GDM1 (cell line): Measurements from ENCODE around the gene ENC1.

Source experiments
- DNase-seq: peaks from one replicate; lab custom pipeline; 2025; lab: John Stamatoyannopoulos, UW

The ENC1 gene

DNA sequence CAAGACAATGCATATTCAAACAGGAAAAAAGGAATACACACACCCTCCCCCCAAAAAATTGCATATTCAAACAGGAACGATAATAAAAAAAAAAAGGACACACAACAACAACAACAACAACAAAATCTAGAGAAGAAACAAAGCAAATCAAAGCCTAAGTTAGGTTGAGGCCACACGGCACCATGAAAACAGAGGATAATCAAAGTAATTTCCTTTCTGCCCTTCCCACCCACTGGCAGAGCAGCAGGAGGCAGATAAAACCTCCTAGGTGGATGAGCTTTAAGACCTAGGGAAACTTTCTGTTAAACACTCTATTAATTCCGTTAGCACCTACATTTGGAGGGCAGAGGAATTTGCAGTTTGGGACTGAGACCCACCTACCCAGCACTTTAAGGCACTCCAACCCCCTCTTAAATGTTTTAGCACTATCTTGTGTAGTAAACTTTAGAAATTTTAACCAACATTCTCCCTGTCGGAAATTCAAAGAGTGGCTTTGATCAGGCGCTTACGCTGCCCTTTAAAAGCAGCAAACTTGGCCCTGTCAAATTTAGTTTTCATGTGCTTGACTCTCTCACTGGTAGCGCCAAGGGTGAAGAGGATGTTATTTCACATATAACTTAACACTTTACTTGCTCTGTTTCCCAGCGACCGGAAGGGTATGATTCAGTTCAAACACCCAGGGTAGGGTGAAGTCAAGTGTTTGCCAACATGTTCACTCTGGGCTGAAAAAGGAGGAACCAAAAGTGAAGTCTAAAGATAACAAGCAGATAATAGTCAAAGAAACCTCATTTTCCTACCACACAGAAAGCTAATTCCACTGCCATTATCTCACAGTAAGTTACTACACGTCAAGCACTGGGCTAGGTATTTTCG is 9.2 kb downstream of the ENC1 start:
- DNase-seq = peak; percentile 42

DNA sequence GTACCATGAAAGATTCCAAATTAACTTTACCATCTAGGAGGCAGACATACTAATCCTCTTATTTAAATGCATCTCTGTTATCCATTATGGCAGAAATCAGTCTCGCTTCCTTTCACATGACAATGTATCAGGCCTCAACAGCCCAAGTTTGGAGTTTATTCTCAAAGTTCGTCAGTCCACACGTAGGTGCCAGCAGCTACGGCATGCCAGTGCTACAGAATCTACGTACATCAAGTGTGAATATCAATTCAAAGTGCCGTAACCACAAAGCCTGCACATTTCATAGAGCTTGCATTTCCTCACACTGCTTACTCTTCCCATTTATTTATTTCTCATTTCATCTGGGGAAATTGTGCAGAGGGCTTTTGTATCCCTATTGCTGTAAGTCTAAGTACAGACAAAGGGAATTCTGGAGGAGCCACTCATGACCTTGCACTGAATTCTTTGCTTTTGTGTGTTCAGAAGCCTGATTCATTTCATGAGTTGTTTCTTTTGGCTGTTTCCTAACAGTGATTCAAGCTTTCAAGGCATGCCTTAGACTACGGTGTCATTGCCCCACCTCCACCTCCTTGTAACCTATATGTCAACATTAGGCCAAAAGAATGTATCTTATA is 10.0 kb downstream of the ENC1 start:
- DNase-seq = no peak

DNA sequence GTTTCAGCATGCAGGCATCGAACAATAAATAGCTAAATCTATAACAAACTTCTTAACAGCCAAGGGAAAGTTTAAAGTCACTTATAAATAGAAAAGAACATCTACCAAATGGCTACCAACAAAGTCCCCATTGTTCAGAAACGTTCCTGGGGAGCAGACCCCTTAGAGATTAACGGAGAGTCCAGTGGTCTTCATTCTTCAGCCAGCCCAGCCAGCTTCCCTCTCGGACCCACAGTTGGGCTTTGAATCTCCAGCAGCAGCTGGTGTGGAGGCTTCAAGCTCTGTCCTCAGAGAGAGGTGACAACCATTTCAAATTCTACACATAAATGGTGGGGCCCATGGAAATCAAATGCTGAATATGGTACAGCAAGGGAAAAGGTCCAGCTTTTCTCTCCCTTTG is 11.2 kb downstream of the ENC1 start:
- no peak for DNase-seq

DNA sequence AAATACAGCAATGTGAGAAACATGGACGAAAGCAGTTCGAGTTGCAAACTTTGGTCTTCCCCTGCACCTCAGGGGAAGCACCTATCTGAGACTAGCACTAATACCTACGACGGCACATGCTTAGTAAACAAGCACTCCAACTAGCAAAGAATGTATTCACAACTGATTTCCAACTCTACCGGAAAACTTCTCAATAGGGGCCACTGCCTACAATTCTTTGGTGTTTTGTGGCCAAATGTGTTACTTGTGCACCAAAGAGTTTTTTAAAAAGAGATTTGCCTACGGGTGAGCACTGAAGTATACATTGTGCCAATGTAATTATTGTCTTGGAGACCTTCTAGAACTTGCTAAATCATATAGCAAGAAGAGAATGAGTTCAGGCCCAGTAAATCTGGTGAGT is 12.2 kb downstream of the ENC1 start:
- no peak for DNase-seq

DNA sequence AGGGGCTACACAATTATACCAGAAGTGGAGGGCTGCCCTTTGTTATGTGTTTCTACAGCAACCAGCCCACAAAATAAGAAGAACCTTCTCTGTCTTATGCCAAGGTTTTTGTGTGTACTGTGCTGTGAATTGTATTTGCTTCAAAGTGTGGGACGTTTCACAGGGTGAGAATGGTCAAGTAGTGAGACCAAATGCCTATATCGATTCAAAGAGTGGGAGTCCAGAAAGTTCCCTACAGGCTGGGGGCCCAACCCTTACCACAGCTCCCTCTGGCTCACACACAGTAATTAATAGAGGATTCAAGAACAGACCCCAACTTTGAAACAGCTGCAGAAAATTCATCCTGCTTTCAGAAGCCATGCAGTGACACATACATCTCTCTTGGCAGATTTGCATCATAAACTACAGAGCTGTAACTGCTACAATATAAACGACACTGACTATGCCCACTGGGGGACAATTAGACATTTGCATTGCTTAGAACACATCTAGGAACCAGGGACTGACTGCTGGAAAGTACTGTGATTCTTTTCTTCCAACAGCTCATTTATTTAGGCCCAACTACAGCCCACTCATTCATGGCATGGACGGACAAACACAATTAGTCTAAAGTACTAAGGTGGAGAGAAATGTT is 12.8 kb downstream of the ENC1 start:
- DNase-seq = no peak

DNA sequence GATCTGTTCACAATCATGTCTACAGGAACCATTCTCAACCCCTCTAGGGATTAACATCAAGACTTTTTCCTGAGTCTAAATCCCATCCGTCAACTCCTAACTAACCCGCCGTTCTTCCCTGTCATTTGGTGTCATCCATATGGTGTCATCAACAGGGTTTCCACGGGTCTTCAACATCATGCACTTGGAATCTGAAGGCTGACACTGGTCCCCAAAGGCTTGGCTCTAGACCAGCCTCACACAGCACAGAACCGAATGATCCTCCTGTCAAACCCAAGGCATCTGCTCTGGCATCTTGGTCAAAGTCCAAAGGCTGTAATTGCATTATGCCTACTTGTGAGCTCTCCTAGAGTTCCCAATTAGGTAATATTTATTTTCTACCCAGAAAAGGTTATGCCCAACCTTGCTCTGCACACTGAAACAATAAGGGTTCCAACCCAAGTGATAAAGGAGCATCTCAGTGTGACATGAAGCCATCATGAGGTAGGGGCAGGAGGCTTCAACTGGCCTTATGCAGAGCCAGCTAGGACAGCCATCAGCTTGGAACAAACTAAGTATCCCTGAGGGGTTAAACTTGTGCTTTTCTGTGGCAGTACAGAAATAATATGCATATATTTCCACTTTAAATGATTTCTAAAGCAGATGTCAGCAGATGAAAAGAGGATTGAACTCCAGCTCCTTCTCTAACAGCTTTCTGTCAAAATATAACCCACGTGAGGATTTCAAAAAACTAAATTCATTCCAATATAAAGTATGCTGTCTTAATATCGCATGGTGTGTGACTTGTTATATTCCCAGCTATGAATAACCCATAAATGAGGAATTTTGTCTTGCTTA is 13.9 kb downstream of the ENC1 start:
- DNase-seq = no peak

DNA sequence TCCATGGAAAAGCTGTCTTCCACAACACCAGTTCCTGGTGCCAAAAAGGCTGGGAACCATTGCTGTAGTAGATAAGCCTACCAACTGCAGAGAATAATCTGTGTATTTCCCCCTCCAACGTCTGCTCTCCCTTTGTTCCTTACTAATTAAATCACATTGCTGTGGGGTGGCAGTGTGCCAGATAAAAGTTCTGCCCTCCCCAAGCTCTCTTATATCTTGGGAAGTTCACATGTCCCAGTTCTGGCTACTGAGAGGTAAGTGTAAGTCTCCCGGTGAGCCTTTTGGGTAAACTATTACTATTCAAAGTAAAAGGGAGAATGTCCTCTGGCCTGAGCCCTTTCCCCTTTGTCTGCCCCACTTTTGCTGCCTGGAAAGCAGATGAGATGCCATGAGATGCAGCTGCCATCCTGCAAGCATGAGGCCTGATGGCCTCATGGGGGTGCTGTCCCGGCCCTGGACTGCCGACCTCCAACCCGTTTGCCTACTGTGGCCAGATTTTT is 14.7 kb downstream of the ENC1 start:
- DNase-seq = no peak

DNA sequence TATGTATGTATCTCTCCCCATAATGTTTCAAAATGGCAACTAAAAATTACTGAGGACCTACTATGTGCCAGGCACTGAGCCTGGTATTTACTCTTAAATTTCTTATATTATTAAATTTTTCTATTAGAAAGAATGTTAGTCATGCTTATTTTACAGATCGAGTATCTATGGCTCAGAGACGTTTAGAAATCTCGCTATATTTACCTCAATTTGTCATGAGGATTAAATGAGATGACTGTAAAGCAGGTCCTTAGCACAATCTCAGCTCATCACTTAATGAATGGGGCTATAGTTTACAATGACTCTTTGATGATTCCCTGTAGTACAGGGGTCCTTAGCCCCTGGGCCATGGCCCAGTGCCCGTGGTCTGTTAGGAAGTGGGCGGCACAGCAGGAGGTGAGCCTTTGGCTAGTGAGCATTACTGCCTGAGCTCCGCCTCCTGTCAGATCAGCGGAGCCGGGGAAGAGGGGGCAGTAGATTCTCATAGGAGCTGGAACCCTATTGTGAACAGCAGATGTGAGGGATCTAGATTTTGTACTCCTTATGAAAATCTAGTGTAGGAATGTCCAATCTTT is 15.5 kb downstream of the ENC1 start:
- no peak for DNase-seq

DNA sequence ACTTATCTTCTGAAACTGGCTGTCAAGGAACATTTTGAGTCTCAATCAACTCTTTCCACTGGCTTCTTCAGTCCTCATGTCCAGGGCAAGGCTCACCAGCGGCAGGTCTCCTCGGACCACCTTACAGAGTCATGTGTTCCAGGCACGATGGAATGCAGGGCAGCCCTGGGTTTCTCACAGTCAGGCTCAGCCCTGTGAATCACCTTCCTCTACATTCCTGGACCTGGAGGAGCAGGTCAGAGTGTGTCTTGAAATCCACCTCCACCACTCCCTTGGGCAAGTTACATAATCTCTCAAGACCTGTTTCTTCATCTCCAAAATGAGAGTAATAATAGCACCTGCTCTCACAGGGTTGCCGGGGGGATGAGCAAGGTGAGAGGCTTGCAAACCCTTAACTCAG is 16.0 kb downstream of the ENC1 start:
- no peak for DNase-seq

DNA sequence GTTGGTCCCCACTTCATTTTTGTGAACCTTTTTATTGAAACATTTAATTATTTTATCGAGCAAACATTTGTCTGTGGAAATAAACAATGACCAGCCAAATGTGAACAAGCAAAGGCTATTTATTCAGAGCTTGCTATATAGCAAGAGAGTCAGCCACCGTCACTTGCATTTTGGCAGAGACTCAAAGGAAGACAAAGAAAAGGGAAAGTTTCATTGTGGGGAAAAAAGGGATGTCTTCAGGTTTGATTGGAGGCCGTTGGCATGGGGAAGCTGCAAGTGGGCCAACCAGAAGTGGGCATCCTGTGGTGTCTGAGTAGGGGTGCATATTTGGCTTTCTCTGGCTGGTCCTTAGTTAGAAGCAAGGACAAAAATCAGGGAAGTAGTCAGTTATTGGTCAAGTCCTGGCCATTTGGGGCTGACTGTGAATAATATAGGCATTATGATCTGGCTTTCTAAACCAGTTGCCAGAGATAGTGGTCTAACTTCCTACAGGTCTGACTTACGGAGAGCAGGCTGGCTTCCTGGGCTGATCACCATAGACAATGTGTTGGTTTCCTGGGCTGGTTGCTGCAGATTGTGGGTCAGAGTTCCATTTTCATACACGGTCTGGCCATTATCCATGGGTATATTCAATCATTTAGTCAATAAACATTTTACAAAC is 16.6 kb downstream of the ENC1 start:
- DNase-seq = no peak

DNA sequence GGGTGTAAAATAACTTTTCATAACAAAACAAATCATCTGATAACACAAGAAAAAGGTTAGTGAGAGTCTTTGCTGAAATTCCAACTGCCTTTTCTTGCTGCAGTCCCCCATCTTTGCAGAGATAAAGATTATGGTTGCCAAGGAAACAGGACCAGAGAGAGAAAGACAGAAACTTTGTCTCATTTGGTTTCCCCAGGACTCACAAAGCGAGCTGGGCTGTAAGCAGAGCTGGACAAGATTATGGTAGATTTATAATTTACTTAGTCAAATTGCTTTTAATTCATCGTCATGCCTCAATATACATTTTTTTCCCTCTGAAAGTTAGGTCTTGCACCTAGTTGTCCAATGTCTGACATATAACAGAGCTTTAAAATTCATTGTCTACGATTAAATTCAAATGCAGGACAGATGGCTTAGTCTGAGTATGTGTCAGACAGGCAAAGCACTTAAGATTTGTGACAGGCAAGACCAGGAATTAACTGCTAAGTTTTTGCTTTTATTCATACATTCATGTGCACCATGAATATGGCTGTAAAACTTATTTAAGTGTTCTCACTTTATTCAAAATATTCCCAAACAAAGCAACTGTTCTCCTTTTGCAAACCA is 17.4 kb downstream of the ENC1 start:
- no peak for DNase-seq

DNA sequence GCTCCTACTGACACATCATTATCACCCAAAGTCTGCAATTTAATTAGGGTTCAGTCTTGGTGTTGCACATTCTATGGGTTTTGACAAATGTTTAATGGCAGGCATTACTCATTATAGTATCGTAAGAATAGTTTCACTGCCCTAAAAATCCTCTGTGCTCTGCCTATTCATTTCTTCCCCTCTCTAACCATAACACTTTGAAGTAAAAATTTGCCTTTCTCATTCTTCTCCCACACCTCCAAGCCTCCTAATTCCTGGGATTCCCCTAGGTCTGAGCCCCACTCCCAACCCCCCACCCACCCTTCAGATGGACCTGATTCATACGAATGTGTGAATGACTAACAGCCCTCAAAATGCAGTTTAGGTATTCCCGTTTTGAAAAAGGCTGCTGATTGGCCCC is 18.4 kb downstream of the ENC1 start:
- no peak for DNase-seq

DNA sequence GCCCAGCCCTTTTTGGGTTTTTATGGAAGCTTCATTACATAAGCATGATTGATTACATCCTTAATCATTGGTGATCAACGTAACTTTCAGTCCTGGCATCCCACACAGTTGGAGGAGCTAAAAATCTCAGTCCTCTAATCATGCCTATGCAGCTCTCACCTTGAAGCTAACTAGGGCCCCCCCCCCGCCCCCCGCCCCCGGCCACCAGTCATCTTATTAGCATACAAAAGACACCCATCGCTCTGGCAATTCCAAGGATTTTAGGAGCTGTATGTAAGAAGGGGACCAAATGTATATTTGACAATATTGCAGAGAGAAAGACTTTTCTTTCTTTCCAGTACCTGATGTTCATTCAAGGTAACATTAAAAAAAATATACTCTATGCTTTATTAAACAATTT is 19.0 kb downstream of the ENC1 start:
- no peak for DNase-seq

DNA sequence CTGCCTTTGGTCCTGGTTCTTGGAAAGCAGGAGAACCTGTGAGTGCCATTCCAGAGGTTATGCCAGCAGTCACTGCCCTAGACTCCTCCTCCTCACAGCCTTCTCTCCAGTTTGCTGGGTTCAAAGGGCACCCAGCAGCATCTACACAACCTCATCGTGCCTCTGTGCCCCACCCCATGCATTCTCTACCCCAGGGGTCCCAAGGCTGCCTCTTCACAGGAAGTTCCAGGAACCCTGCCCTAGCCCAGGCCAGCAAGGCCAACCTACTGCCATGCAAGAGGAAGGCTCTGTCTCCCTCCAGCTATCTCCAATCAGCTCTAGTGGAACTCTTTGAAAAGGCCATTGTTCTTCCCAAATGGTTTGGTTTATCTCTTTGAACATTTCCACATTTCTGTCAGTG is 21.2 kb downstream of the ENC1 start:
- DNase-seq = no peak

DNA sequence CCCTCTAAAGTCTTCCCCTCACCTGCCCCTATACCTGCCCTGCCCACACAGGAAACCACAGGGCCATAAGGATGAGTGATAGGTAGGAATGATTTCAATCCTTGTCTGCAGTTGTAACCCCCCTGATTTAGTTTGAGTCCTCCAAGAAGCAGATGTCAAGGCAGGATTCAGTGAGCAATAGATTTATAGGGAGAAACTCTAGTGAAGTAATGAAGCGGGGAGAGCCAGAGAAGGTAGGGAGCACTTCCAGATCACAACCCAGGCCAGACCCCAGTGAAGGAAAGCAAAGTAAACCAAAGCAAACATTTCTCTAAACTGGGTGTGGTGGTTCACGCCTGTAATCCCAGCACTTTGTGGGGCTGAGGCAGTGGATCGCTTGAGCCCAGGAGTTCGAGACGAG is 22.4 kb downstream of the ENC1 start:
- DNase-seq = no peak

DNA sequence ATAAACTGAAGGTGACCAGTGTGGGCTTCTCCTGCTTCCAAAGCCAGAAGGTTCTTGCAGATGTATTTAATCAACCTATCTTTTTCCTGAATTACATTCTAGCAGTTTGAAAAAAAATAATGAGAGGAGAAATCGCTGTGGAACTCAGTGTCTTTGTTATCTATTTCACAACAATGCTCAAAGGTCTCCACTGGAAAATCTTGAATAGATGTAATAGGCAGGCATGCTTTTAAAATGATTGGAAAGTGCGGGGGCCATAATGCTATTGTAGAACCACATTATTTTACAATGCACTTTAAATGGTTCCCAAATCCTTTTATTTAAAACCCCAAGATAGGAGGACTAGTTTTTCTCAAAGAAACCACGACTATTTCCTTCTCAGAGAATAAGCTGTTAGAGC is 23.3 kb downstream of the ENC1 start:
- no peak for DNase-seq

DNA sequence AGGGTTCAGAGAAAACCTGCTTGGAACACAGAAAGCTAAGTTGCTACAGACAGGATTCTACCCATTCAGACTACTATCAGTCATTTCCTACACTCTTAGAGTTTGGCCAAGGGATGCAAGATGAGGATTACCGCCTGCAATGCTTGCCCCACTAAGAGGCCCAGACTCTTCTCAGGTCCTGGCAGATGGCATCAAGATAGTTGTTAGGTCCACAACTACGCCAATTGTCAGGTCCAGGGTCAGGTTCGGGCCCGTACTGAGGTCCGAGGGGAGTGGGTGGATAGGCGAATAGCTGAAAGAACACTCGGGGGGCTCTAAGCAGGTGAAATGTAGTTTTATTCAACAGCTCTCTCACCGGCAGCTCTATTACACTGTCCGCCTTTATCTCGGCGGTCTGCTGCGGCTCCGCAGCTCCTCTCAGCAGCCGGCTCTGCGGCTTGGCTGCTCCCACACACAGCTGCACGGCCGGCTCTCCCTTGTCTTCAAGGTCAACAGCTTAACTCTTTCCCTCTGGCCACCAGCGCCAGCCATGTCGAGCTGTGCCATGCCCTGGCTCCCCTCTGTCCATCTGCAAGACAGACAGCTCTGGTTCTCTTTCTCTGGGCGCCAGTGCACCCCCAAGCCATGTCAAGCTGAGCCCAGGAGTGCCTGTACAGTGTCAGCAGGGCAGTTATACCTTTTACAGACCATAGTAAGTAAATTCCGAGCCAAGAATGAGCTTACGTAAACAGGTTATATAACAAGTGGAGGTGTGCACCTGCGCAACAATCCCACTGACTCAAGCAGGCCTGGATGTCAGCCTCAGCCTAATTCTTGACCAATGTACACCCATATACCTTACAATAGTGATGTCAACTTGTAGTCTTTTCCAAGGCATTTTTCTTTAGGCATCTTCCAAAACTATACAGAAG is 24.0 kb downstream of the ENC1 start:
- no peak for DNase-seq

DNA sequence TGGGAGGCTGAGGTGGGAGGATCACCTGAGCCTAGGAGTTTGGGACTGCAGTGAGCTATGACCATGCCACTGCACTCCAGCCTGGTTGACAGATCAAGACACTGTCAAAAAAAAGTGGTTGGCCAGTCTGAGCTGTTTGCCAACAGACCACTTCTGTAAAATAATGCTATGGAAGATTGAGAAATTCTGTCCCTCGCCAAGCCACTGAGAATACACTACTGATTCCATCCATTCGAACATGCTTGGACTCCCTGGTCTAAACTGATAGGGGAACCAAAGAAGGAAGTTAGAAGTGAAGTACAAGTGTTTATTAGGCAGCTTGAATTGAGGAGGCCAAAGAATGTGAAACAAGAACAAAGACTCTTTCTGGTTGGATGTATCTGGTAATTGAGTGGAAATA is 27.2 kb downstream of the ENC1 start:
- DNase-seq = no peak

DNA sequence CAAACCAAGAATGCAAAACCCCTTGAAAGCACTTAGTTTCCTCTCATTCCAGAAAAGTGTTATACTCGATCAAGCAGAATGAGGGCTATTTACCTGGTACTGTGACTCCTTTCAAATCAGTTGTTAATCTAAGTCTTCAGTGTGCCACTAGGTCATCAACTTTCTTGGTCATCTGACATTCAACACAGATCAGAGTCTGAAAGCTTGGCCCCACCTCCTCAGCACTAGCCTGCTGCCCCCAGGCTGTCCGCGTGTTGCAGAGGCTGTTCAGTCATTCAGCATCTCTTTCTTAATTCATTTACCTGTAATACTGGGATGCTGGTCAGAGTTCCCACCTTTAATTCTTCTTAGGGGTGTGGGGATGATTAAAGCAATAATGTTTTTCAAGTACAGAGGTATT is 28.5 kb downstream of the ENC1 start:
- no peak for DNase-seq
